Non-pigmented ciliary epithelial cell (primary cell): Measurements from ENCODE around the gene ATPAF2.
A peak's percentile ranks its signal among the peaks of the same experiment; 100 is the strongest.

Experiments
- DNase-seq: peaks from one replicate; pipeline ENCODE4 v3.0.0-alpha.2; 2010; ENCODE audit warnings: low read depth

ATPAF2 gene

GRCh38 chr17:18039535-18040260 lies 730 bp upstream of the ATPAF2 start:
- DNase-seq, result no peak

DNA sequence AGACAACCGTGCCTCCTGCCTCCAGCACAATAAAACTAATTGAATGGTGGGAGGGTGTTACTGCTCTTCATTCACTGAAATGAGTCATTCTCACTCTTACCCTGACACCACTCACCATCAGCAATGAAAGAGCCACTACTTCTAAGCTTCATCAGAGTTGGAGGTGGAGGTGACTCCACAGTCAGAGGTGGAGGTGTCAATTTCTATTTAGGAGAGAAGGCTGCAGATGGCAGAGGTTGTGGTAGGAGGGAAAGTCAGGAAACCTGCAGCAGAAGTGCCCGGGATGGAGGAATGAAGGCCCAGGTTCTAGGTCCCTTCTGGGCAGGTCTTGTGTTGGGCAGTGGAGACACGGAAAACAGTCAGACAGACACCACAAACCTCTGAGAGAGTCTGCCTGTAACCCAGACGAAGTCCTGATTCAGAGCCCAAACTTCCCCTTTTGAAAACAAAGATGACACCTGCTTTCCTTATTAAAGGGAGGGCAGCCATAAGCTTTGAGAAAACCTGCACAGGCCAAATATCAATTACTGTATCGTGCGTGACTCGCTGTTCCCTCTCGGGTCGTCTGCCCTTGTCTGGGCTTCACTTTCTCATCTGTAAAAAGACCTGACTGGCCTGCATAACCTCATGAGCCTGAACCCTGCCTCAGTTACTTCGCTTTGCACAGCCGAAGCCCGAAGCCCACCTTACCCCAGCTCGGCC lies 668 bp downstream of the ATPAF2 start:
- DNase-seq, result no peak

- no peak for DNase-seq
These were observed 1.5 kb downstream of the ATPAF2 start for GRCh38 chr17:18037486-18037885.

DNA sequence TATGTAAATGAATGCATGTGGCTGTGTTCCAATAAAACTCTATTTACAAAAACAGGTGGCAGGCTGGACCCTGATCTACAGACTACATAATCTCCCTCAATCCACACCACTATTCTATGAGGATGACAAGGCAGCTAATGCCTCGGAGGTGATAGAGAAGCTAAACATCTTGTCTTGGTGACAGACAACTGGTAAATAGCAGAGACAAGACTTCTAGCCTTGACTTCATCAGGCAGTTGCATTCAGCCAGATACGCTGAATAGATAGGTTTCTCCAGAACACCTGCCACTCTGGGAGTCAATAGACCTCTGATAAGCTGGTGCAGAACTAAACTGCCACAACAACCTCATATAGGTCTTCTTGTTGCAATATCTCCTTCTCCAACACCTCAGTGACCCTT lies 3.3 kb downstream of the ATPAF2 start:
- DNase-seq, result no peak

- peak; percentile 60 for DNase-seq
These were observed 5.4 kb downstream of the ATPAF2 start for GRCh38 chr17:18033442-18034099.

GRCh38 chr17:18031955-18032354 lies 7.0 kb downstream of the ATPAF2 start:
- DNase-seq, result no peak

GRCh38 chr17:18028952-18029540 lies 9.9 kb downstream of the ATPAF2 start:
- DNase-seq, result no peak

DNA sequence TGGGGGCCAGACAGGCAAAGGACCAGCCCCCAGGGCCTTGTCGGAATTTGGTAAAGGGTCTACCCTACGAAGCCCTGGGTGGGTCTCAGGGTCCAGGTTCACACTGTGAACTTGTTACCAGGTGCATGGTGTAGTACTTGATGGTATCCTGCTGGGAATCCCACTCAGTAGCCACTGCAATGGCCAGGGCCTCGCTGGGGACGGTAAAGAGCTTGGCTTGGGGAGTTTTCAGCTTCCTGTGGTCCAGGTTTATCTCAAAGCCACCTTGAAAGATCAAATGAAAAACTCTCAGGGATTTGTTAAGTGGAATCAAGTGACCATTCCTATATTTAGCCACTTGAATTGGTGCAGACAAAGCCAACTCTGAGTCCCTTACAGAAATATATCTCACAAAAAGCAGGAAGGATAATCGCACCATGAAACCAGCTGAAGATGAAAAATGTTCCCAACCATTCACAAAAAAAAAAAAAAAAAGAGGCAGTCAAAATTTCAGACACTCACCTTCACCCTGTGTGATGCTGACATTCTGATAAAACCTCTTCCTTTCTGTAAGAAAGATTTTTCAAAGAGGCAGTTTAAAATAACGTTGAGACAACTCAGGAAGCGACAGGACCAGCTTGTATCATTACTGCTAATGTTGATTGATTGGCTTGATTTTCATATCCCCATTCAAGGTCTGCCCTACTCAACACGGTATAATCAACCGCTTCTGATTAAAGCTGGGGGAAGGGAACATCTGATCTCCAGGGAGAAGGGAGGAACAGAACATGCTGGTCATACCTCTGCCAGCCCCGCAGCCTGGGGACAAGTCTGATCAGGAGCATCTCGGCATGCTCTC lies 10.6 kb downstream of the ATPAF2 start:
- no peak for DNase-seq

GRCh38 chr17:18027280-18027679 lies 11.7 kb downstream of the ATPAF2 start:
- no peak for DNase-seq

DNA sequence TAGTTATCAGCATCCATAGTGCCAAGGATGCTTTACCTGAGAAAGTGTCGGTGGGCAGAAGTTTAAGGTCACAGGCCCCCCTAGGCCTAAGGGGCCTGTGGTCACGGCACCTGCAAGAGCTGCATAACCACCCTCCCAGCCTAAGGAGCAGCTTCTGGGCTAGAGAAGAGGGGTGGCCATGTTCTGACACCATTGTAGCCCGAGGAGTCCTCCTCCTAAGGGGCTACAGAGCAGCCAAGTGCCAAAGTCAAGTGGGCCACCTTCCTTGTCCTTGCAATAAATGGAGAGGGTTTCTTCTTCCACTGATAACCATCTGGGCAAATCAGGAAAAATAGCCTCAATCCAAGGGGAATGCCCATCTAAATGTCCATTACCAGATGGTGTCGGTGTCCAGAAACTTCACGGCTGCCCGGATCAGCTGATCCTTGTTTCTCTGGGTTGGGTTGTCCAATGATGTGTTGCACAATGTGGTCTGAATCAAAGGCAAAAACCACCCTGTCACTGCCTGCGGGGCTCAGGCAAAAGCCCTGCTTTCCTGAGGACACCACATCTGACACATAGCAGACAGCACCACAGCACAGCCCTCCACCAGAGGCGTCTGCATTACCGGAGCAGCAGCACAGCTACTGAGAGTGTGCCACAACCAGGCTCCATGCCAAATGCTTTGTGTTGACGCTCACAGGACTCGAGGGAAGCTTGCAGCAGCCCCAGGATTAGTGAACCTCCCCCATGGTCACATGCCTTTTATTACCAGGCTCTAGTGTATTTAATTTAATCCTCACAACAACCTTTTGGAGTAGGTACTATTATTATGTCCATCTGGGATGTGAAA lies 12.8 kb downstream of the ATPAF2 start:
- peak; percentile 61 for DNase-seq

- DNase-seq, result no peak
These were observed 13.6 kb downstream of the ATPAF2 start for GRCh38 chr17:18025241-18025944.

DNA sequence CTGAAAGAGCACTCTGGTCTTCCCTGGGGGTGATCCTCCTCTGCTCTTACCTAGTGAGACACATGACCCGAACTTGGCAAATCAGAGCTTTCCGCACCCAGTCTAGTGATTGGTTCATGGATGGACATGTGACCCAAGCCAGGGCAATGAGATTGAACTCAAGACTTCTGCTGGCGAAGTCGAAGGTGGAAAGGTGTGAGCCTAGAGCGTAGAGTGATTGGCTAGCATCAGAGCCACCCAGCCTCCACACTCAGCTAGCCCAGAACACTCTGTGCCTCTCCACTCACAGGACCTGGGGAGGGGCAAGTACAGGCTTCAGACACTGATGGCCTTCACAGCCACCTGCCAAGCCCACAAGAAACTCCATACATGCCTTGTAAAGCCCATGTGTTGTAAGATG lies 17.6 kb downstream of the ATPAF2 start:
- no peak for DNase-seq

DNA sequence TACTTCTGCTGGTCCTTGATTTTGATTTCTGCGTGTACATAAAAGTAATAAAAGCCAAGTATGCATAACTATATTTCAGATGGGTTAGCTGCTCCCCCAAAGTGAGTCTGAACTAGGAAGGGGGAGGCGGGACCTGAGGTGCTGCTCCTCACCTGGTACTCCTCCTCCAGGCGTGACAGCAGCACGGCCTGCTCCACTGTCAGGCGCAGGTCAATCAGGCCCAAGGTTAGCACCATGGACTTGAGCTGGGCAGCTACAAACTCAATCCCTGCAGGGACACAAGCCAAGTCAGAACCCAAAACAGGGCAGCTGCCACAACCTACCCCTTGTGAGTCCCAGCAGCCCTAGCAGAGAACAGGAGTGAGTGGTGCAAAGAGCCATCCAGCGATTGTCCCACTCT lies 18.0 kb downstream of the ATPAF2 start:
- DNase-seq, result no peak

DNA sequence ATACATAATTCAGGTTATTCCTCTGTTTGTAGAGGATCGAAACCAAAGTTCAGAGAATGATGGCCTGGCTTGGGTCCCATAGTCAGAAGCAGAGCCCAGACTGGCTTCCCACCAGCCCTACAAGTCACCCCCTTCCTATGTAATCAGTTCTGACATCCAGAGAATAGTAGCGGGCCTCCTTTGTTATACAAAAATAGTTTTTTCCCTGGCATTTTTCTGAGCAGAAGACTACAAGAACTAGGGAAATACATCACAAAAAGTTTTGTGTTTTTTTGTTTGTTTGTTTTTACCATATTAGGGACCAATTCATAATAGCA lies 19.2 kb downstream of the ATPAF2 start:
- DNase-seq, result no peak

DNA sequence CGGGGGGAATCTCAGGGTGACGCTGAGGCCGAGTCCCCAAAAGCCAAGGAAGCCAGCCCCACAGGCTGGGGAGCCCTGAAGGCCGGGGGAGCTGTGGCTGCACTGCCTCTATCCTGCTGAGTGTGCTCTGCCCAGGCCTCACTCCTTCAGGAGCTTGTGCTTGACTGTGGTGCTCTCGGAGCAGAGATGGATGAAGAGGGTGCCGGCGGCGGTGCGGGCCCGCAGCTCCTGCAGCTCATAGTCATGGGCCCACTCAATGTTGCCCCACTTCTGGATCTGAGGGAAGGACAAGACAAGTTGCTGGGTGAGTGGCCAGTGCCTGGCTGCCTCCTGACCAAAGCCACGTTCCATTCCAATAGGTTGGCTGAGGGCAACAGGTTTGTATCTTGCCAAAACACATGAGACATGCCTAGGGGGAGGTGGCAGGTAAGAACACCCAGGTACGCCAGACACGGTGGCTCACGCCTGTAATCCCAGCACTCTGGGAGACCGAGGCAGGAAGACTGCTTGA lies 20.5 kb downstream of the ATPAF2 start:
- DNase-seq, result no peak

DNA sequence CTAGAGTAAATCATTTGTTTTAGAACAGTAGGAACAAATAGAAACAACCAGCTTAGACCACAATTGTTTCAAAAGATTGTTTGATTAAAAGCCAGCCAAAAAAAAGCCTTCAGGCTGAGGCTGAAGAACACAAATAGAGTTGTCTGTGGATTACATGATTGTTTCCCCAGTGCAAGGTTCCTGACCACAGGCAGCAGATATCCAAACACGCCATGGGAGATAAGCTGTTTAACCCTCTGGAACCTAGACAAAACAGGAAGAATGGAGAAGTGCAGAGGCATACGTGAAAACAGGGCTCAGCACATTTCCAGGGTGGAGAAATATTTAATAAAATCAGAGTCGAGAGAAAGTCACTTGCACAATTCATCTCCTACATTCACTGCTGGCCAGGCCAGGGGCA lies 21.0 kb downstream of the ATPAF2 start:
- DNase-seq, result peak; percentile 55

- no peak for DNase-seq
These were observed 22.5 kb downstream of the ATPAF2 start for GRCh38 chr17:18016426-18016825.

DNA sequence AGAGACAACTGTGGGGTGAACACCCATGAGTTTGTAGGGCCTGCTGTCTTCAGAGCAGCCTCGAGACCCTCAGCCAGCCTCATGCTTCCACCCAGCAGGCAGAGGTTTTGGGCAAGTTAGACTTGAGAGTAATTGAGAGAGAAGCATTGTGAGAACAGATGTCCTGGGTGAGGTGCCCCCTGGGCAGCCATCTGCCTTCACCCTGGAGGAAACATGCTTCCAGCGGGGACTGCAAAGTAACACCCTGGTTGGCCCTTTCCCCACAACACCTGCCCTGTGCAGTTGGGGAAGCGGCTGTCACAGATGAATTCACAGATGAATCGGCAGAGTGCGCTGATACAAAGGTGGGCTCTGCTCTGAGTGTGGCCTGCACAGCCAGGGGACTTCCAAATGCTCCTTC lies 23.4 kb downstream of the ATPAF2 start:
- no peak for DNase-seq

DNA sequence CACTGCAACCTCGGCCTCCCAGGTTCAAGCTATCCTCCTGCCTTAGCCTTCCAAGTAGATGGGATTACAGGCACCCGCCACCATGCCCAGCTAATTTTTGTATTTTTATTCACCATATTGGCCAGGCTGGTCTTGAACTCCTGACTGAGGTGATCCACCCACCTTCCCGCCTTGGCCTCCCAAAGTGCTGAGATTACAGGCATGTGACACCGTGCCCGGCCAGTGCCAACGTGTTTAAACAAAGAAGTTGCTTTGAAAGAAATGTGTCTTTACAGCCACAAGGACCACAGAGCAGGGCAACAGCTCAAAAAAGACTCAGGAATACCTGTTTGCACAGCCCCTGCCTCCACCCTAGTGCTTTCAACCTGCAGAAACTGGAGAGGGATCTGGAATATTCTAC lies 25.0 kb downstream of the ATPAF2 start:
- DNase-seq, result no peak

GRCh38 chr17:18011286-18011685 lies 27.7 kb downstream of the ATPAF2 start:
- no peak for DNase-seq
